Measurements from ENCODE around the gene KLHL6. TPM values are rescaled to one million over a fixed set of nuclear protein-coding genes. Genes with fewer than 3 reads are reported as not detected.

The KLHL6 gene
- total RNA-seq, 1 donor from 2014 or later: not detected

DNA sequence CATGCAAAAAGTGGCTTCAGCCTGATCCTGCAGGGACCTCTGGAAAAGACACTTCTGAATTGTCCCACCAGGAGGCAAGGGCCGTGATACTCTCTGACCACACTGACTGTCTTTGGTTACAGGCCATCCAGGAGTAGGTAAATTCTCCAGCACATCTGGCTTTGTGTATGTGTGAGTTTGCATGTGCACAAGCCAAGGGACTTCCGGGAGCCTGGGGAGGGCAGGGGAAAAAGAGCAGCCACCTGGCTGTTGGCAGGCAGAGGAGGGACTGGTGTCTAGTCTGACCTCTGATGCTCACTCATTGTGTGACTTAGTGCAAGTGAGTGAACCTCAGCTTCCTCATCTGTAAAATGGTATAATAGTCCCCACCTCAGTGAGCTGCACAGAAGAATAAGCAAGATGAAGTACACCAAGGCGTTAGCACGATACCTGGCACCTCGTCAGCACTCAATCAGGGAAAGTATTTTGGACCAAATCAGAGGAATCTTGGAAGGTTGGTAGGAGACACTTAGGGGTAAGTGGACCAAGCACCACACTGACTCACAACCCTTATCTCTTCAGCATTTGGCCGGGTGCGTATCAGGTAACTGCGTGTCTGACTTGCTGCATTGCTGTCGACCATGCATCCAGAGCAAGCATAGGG lies 19.1 kb downstream of the KLHL6 start:
- H3K36me3 Mint-ChIP-seq (ENCODE audit: unreplicated experiment): no peaks in the 10 kb centered on the region
- no peak for DNase-seq (ENCODE audit: extremely low spot score, unreplicated experiment)
- no peak overlapping the region for H3K4me3 Mint-ChIP-seq (ENCODE audit: unreplicated experiment)
- TF ChIP-seq, protein P1, sequence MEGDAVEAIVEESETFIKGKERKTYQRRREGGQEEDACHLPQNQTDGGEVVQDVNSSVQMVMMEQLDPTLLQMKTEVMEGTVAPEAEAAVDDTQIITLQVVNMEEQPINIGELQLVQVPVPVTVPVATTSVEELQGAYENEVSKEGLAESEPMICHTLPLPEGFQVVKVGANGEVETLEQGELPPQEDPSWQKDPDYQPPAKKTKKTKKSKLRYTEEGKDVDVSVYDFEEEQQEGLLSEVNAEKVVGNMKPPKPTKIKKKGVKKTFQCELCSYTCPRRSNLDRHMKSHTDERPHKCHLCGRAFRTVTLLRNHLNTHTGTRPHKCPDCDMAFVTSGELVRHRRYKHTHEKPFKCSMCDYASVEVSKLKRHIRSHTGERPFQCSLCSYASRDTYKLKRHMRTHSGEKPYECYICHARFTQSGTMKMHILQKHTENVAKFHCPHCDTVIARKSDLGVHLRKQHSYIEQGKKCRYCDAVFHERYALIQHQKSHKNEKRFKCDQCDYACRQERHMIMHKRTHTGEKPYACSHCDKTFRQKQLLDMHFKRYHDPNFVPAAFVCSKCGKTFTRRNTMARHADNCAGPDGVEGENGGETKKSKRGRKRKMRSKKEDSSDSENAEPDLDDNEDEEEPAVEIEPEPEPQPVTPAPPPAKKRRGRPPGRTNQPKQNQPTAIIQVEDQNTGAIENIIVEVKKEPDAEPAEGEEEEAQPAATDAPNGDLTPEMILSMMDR (IDR thresholded peaks at IDR 0.05): no peak
- peaks cover 14% of the 10 kb centered on the region for H3K4me1 Mint-ChIP-seq (ENCODE audit: unreplicated experiment)
- no peaks in the 10 kb centered on the region for H3K9me3 Mint-ChIP-seq (ENCODE audit: unreplicated experiment)
- H3K27ac Mint-ChIP-seq (ENCODE audit: unreplicated experiment): no peak overlapping the region
- peaks cover 26% of the 10 kb centered on the region for H3K27me3 Mint-ChIP-seq (ENCODE audit: unreplicated experiment)

DNA sequence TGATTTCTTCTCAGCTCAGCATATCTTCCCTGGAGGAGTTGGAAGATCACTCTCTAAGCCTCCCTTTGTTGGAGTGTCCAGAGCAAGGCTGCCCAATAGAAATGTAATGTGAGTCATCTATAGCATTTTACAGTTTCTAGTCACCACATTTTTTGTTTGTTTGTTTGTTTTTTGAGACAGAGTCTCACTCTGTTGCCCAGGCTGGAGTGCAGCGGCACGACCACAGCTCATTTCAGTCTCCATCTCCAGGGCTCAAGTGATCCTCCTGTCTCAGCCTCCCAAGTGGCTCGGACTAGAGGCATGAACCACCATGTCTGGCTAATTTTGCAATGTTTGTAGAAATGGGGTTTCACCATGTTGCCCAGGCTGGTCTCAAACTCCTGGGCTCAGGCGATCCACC lies 21.3 kb downstream of the KLHL6 start:
- TF ChIP-seq, protein P1 (IDR thresholded peaks at IDR 0.05): no peak

DNA sequence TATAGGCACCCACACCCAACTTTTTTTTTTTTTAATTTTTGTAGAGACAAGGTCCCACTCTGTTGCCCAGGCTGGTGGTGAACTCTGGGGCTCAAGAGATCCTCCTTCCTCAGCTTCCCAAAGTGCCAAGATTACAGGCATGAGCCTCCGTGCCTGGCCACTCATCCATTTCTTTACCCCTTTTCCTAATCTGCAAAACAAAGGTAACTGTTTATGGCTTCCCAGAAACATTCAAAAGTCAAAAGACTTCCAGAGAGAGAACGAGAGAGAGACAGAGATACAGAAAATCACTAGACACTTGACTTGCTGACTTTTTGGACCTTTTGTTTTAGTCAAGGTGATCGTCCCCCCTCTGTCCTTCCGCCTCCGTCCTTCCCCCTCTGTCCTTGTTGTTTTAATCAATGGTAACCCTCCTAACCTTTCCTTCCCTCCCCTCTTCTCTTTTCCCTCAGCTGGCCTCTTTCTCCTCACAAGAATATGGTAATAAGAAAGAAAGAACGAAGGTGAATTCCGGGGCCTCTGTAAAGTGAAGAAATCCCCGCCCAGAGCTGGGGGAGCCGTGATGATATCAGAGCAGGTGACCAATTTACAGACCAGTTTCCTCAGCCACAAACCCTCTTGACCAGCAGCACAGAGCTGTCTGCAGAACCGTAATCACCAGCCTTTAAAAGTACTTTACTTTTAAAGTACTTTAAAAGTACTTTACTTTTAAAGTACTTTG lies 21.9 kb downstream of the KLHL6 start:
- TF ChIP-seq, protein P1 (IDR thresholded peaks at IDR 0.05): no peak
- DNase-seq (ENCODE audit: extremely low spot score, unreplicated experiment): no peak
- Mint-ChIP-seq H3K36me3 (ENCODE audit: unreplicated experiment) (no peaks in the 10 kb centered on the region), H3K27me3 (ENCODE audit: unreplicated experiment) (peaks cover 25% of the 10 kb centered on the region), H3K4me1 (ENCODE audit: unreplicated experiment) (peaks cover 16% of the 10 kb centered on the region), H3K9me3 (ENCODE audit: unreplicated experiment) (no peaks in the 10 kb centered on the region), H3K27ac (ENCODE audit: unreplicated experiment) (no peak overlapping the region), H3K4me3 (ENCODE audit: unreplicated experiment) (no peak overlapping the region)

More for the DNA sequence above, 21.3 kb downstream of the KLHL6 start:
- Mint-ChIP-seq H3K27ac (ENCODE audit: unreplicated experiment) (no peak overlapping the region), H3K4me3 (ENCODE audit: unreplicated experiment) (no peak overlapping the region), H3K4me1 (ENCODE audit: unreplicated experiment) (peaks cover 16% of the 10 kb centered on the region), H3K27me3 (ENCODE audit: unreplicated experiment) (peaks cover 25% of the 10 kb centered on the region), H3K36me3 (ENCODE audit: unreplicated experiment) (no peaks in the 10 kb centered on the region), H3K9me3 (ENCODE audit: unreplicated experiment) (no peaks in the 10 kb centered on the region)
- no peak for DNase-seq (ENCODE audit: extremely low spot score, unreplicated experiment)

DNA sequence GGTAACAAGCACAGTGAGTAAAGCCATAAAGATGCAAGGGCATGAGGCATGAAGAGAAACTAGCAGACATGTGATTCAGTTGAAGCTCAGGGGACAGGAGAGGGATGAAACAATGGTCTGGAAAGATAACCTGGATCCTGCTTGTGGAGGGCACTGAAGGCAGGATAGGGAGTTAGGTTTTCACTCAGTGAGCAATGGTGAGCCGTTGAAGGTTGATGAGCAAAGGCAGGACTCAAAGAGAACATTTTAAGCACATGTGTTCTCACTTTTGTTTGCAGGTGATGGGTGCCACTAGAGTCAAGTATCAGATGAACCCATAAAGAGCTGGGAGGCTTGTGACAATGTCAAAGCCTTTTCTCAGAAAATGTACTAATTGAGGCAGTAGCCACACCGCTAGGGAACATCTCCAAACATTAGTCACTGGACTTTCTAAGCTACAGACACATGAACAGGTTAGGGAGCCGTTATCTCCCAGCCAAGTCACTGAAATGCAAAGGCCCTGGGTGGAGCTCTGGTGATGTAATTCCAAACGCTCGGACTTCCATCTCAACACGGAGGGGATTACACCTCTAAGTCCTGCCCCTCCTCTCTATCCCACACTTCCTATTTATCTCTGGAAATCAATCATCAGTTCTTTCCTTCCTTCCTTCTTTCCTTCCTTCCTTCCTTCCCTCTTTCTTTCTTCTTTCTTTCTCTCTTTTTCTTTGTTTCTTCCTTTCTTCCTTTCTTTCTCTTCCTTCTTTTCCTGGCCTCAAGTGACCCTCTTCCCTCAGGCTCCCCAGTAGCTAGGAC lies 22.7 kb downstream of the KLHL6 start:
- Mint-ChIP-seq H3K4me3 (ENCODE audit: unreplicated experiment) (no peak overlapping the region), H3K27ac (ENCODE audit: unreplicated experiment) (no peak overlapping the region), H3K36me3 (ENCODE audit: unreplicated experiment) (no peaks in the 10 kb centered on the region), H3K27me3 (ENCODE audit: unreplicated experiment) (peaks cover 25% of the 10 kb centered on the region), H3K4me1 (ENCODE audit: unreplicated experiment) (peaks cover 16% of the 10 kb centered on the region), H3K9me3 (ENCODE audit: unreplicated experiment) (no peaks in the 10 kb centered on the region)
- TF ChIP-seq, protein P1 (IDR thresholded peaks at IDR 0.05): no peak
- no peak for DNase-seq (ENCODE audit: extremely low spot score, unreplicated experiment)

DNA sequence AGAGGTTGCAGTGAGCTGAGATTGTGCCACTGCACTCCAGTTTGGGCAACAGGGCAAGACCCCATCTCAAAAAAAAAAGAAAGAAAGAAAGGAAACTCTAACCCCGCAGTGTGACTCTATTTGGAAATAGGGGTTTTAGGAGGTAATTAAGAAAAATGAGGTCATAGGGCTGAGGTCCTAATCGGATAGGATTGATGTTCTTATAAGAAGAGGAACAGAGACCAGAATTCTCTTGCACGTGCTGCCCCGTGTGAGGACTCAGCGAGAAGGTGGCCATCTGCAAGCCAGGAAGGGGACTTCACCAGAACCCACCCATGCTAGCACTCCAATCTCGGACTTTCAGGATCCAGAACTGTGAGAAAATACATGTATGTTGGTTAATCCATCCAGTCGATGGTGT lies 25.8 kb downstream of the KLHL6 start:
- no peaks in the 10 kb centered on the region for H3K9me3 Mint-ChIP-seq (ENCODE audit: unreplicated experiment)
- H3K27me3 Mint-ChIP-seq (ENCODE audit: unreplicated experiment): peaks cover 27% of the 10 kb centered on the region
- no peaks in the 10 kb centered on the region for H3K36me3 Mint-ChIP-seq (ENCODE audit: unreplicated experiment)
- DNase-seq (ENCODE audit: extremely low spot score, unreplicated experiment): no peak
- no peak overlapping the region for H3K27ac Mint-ChIP-seq (ENCODE audit: unreplicated experiment)
- TF ChIP-seq, protein P1 (IDR thresholded peaks at IDR 0.05): no peak
- H3K4me3 Mint-ChIP-seq (ENCODE audit: unreplicated experiment): no peak overlapping the region
- peaks cover 8% of the 10 kb centered on the region for H3K4me1 Mint-ChIP-seq (ENCODE audit: unreplicated experiment)
